ENCODE measurements around the gene NUP188.

DNA sequence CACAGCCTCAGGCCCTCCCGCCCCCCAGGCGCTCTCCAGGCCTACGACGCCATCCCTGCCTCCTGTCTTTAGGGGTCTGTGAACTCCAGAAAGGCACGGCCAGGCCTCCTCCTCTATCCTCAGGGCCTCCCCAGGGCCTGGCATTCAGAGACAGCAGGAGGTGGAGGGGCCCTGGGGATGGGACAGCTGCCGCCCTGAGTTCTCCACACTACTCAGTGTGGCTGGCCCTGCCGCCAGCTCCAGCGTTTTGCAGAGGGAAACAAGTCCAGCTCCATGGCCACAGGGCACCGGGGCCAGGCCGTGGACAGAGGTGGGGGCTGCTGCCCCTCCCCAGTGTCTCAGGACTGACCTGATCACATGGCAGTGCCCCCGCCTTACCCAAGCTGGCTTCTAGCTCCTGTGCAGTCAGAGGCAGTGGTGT, 64.3 kb downstream of the NUP188 start:
- TF ChIP-seq, protein P1, sequence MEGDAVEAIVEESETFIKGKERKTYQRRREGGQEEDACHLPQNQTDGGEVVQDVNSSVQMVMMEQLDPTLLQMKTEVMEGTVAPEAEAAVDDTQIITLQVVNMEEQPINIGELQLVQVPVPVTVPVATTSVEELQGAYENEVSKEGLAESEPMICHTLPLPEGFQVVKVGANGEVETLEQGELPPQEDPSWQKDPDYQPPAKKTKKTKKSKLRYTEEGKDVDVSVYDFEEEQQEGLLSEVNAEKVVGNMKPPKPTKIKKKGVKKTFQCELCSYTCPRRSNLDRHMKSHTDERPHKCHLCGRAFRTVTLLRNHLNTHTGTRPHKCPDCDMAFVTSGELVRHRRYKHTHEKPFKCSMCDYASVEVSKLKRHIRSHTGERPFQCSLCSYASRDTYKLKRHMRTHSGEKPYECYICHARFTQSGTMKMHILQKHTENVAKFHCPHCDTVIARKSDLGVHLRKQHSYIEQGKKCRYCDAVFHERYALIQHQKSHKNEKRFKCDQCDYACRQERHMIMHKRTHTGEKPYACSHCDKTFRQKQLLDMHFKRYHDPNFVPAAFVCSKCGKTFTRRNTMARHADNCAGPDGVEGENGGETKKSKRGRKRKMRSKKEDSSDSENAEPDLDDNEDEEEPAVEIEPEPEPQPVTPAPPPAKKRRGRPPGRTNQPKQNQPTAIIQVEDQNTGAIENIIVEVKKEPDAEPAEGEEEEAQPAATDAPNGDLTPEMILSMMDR (IDR thresholded peaks at IDR 0.05 in 2 of 3, conservative IDR thresholded peaks at IDR 0.05 in 1 of 3; ENCODE audit: control insufficient read depth in 2 of 3, extremely low read depth in 1 of 3, insufficient read depth in 1 of 3, low read depth in 3 of 3, low read length in 3 of 3): no peak
- TF ChIP-seq TBL1XR1 (IDR thresholded peaks at IDR 0.05; ENCODE audit: low read depth, low read length): no peak
- TF ChIP-seq, protein P2, sequence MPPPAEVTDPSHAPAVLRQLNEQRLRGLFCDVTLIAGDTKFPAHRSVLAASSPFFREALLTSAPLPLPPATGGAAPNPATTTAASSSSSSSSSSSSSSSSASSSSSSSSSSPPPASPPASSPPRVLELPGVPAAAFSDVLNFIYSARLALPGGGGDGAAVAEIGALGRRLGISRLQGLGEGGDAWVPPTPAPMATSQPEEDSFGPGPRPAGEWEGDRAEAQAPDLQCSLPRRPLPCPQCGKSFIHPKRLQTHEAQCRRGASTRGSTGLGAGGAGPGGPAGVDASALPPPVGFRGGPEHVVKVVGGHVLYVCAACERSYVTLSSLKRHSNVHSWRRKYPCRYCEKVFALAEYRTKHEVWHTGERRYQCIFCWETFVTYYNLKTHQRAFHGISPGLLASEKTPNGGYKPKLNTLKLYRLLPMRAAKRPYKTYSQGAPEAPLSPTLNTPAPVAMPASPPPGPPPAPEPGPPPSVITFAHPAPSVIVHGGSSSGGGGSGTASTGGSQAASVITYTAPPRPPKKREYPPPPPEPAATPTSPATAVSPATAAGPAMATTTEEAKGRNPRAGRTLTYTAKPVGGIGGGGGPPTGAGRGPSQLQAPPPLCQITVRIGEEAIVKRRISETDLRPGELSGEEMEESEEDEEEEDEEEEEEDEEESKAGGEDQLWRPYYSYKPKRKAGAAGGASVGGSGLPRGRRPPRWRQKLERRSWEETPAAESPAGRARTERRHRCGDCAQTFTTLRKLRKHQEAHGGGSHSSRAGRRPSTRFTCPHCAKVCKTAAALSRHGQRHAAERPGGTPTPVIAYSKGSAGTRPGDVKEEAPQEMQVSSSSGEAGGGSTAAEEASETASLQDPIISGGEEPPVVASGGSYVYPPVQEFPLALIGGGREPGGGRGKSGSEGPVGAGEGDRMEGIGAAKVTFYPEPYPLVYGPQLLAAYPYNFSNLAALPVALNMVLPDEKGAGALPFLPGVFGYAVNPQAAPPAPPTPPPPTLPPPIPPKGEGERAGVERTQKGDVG (CRISPR knock-in tag; IDR thresholded peaks at IDR 0.05): no peak

Measured in GM12878 (cell line).